Colonic mucosa (tissue), 4 donors: ENCODE data around the gene HENMT1. TPM values are rescaled to one million over a fixed set of nuclear protein-coding genes. Genes with fewer than 3 reads are reported as not detected.

Experiments used
- DNase-seq: peaks from one replicate; pipeline ENCODE4 v3.0.0-alpha.2; 2020
- H3K27ac ChIP-seq: fragments of 200-600 bp; one replicate; pipeline ENCODE4 v1.8.0; 2021
- H3K27me3 ChIP-seq: fragments of 200-600 bp; one replicate; pipeline ENCODE4 v1.8.0; 2021
- H3K36me3 ChIP-seq: fragments of 200-600 bp; one replicate; pipeline ENCODE4 v1.8.0; 2021
- H3K4me1 ChIP-seq: fragments of 200-600 bp; one replicate; pipeline ENCODE4 v1.8.0; 2021; ENCODE audit warnings: mild to moderate bottlenecking
- H3K4me3 ChIP-seq: fragments of 200-600 bp; one replicate; pipeline ENCODE4 v1.8.0; 2021
- H3K9ac ChIP-seq, 2 donors: one replicate each; pipeline ENCODE4 v1.7.0; 2013; ENCODE audit warnings: control low read depth in 2 of 2, low read depth in 2 of 2, low read length in 2 of 2
- H3K9me3 ChIP-seq: fragments of 200-600 bp; one replicate; pipeline ENCODE4 v1.8.0; 2021
- intact Hi-C: fragments of 100-400 bp; cut with DNase I; formaldehyde crosslinking; loops from one replicate; pipeline ENCODE4 v1.14.1; 2022
- total RNA-seq, 2 donors: library from RNA; stranded (reverse); fragmentation: NEBNext Ultra II Directional in 1 of 2; extraction: Animal tissue kit (Norgen Biotek cat#: 25700) in 1 of 2; gene quantifications; one replicate each; pipeline ENCODE4 v1.2.1, GENCODE V29; 2021
- TF ChIP-seq, protein P1 (sequence below): fragments of 200-600 bp; IDR thresholded peaks from one replicate; pipeline ENCODE4 v1.8.0; 2022; ENCODE audit warnings: antibody characterized with exemption, mild to moderate bottlenecking
- donor health status: healthy.
- donor health status: DM: no; HTN: no; CAD: no.
- donor health status: DM: no; HTN: no; CAD: no.

Gene HENMT1
- total RNA-seq, 2 donors from 2014 or later, result 3.7 to 10.1 TPM

DNA sequence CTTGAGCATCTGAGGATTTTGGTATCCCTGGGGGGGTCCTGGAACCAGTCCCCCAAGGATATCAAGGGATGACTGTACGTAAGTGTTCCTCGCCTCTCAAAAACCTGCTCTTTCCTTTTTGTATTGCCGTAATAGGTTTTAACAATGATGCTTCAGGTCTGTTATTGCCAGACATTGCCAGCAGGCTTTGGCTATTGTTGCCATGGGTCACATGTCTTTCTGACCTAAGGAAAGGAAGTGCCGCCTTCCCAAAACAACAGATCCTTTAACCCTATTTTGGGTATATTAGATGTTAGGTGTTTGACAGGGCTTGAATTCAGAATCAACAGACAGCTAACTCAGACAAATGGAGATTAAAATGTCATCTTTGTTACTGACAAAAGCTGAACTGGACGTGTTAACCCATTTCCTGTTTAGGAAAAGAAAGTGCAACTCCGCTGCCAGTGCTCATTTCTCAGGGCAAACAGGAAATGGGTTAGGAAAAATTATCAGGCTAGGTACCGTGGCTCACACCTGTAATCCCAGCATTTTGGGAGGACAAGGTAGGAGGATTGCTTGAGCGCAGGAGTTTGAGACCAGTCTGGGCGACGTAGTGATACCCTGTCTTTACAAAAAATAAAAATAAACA is 18.8 kb upstream of the HENMT1 start:
- TF ChIP-seq, protein P1, sequence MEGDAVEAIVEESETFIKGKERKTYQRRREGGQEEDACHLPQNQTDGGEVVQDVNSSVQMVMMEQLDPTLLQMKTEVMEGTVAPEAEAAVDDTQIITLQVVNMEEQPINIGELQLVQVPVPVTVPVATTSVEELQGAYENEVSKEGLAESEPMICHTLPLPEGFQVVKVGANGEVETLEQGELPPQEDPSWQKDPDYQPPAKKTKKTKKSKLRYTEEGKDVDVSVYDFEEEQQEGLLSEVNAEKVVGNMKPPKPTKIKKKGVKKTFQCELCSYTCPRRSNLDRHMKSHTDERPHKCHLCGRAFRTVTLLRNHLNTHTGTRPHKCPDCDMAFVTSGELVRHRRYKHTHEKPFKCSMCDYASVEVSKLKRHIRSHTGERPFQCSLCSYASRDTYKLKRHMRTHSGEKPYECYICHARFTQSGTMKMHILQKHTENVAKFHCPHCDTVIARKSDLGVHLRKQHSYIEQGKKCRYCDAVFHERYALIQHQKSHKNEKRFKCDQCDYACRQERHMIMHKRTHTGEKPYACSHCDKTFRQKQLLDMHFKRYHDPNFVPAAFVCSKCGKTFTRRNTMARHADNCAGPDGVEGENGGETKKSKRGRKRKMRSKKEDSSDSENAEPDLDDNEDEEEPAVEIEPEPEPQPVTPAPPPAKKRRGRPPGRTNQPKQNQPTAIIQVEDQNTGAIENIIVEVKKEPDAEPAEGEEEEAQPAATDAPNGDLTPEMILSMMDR, result no peak
- Histone ChIP-seq H3K4me3 (no peak overlapping the region), H3K36me3 (no peaks in the 10 kb centered on the region), H3K27ac (no peak overlapping the region), H3K4me1 (no peaks in the 10 kb centered on the region), H3K9ac (no peak overlapping the region), H3K9me3 (no peaks in the 10 kb centered on the region), H3K27me3 (no peaks in the 10 kb centered on the region)
- DNase-seq, result no peak
- intact Hi-C loops, result no loop called here

GRCh38 chr1:108678706-108679105 is 17.8 kb upstream of the HENMT1 start:
- H3K27me3 ChIP-seq, result no peaks in the 10 kb centered on the region
- TF ChIP-seq, protein P1, result no peak
- H3K9ac ChIP-seq, result no peak overlapping the region
- DNase-seq, result no peak
- H3K36me3 ChIP-seq, result no peaks in the 10 kb centered on the region
- H3K9me3 ChIP-seq, result no peaks in the 10 kb centered on the region
- H3K4me1 ChIP-seq, result no peaks in the 10 kb centered on the region
- intact Hi-C loops, result no loop called here
- H3K4me3 ChIP-seq, result no peak overlapping the region
- H3K27ac ChIP-seq, result no peak overlapping the region

DNA sequence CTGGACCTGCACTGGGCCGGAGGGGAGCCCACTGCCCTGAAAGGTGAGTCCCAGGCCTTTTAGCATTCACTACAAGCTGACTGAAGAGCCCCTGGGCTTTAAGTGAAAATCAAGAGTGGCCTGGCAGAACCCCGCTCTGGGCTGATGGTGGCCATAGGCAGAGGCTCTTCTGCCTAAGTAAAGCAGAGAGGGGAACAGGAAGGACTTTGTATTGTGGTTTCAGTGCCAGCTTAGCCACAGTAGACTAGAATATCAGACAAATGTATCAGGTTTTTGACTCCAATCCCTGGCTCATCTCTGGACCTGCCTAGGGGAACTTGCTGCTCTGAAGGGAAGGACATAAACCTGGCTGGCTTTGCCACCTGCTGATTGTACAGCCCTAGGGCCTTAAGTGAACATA is 10.2 kb upstream of the HENMT1 start:
- H3K4me3 ChIP-seq, result no peak overlapping the region
- H3K4me1 ChIP-seq, result no peaks in the 10 kb centered on the region
- no peak for DNase-seq
- no peak overlapping the region for H3K9ac ChIP-seq
- no peaks in the 10 kb centered on the region for H3K27me3 ChIP-seq
- H3K27ac ChIP-seq, result no peak overlapping the region
- no peaks in the 10 kb centered on the region for H3K9me3 ChIP-seq
- no peaks in the 10 kb centered on the region for H3K36me3 ChIP-seq
- intact Hi-C loops, result no loop called here
- TF ChIP-seq, protein P1, result no peak

GRCh38 chr1:108670131-108670773 is 9.4 kb upstream of the HENMT1 start:
- Histone ChIP-seq H3K4me1 (no peaks in the 10 kb centered on the region), H3K27ac (no peak overlapping the region), H3K36me3 (no peaks in the 10 kb centered on the region), H3K4me3 (no peak overlapping the region), H3K27me3 (no peaks in the 10 kb centered on the region), H3K9ac (no peak overlapping the region), H3K9me3 (no peaks in the 10 kb centered on the region)
- intact Hi-C loops, result no loop called here
- TF ChIP-seq, protein P1, result no peak
- no peak for DNase-seq

- H3K36me3 ChIP-seq, result no peaks in the 10 kb centered on the region
- DNase-seq, result no peak
- no peaks in the 10 kb centered on the region for H3K27me3 ChIP-seq
- intact Hi-C loops, result no loop called here
- H3K9ac ChIP-seq, result no peak overlapping the region
- no peaks in the 10 kb centered on the region for H3K9me3 ChIP-seq
- TF ChIP-seq, protein P1, result no peak
- no peak overlapping the region for H3K27ac ChIP-seq
- H3K4me3 ChIP-seq, result no peak overlapping the region
- H3K4me1 ChIP-seq, result no peaks in the 10 kb centered on the region
These were observed 8.8 kb upstream of the HENMT1 start for GRCh38 chr1:108669679-108670078.
